Activated CD8-positive, alpha-beta memory T cell treated with anti-CD3 and anti-CD28 coated beads, Interleukin-2, amount 50 U/mL, for 1 hour (primary cell): Measurements from ENCODE around the gene CCDC196.

Experiments used
- DNase-seq: peaks from one replicate; pipeline ENCODE4 v3.0.0-alpha.2; 2020; ENCODE audit errors: extremely low read depth

Gene CCDC196

GRCh38 chr14:66485910-66486421 lies at the start of gene CCDC196:
CCDC196 (plus strand) TSS chr14:66486371; CDS start chr14:66486503, 132 bp downstream.
- no peak for DNase-seq

GRCh38 chr14:66440801-66441200 lies 45.4 kb upstream of the CCDC196 start:
- no peak for DNase-seq

GRCh38 chr14:66442953-66443571 lies 43.1 kb upstream of the CCDC196 start:
- DNase-seq, result no peak

- no peak for DNase-seq
These were observed 42.4 kb upstream of the CCDC196 start for GRCh38 chr14:66443785-66444184.

- no peak for DNase-seq
These were observed 41.8 kb upstream of the CCDC196 start for GRCh38 chr14:66444271-66444927.

GRCh38 chr14:66445936-66446335 lies 40.2 kb upstream of the CCDC196 start:
- DNase-seq, result no peak

- DNase-seq, result no peak
These were observed 32.7 kb upstream of the CCDC196 start for GRCh38 chr14:66453469-66453868.

GRCh38 chr14:66459603-66460002 lies 26.6 kb upstream of the CCDC196 start:
- DNase-seq, result no peak

GRCh38 chr14:66464261-66464660 lies 21.9 kb upstream of the CCDC196 start:
- no peak for DNase-seq

- DNase-seq, result no peak
These were observed 17.3 kb upstream of the CCDC196 start for GRCh38 chr14:66468778-66469367.

- no peak for DNase-seq
These were observed 14.6 kb upstream of the CCDC196 start for GRCh38 chr14:66471584-66471983.

- DNase-seq, result no peak
These were observed 13.9 kb upstream of the CCDC196 start for GRCh38 chr14:66472251-66472650.

GRCh38 chr14:66473223-66473622 lies 12.9 kb upstream of the CCDC196 start:
- no peak for DNase-seq

- DNase-seq, result no peak
These were observed 9.2 kb upstream of the CCDC196 start for GRCh38 chr14:66476964-66477363.

- no peak for DNase-seq
These were observed 8.6 kb upstream of the CCDC196 start for GRCh38 chr14:66477567-66477966.

- no peak for DNase-seq
These were observed 3.3 kb upstream of the CCDC196 start for GRCh38 chr14:66482873-66483272.

GRCh38 chr14:66483322-66483721 lies 2.8 kb upstream of the CCDC196 start:
- no peak for DNase-seq

GRCh38 chr14:66485029-66485428 lies 1.1 kb upstream of the CCDC196 start:
- DNase-seq, result no peak

- DNase-seq, result no peak
These were observed 993 bp downstream of the CCDC196 start for GRCh38 chr14:66487164-66487563.

- no peak for DNase-seq
These were observed 4.3 kb downstream of the CCDC196 start for GRCh38 chr14:66490143-66491111.

GRCh38 chr14:66493750-66494149 lies 7.6 kb downstream of the CCDC196 start:
- DNase-seq, result no peak
